Measurements from ENCODE around the gene GIMAP2.
A peak's percentile ranks its signal among the peaks of the same experiment; 100 is the strongest.

The GIMAP2 gene

GRCh38 chr7:150735596-150736358, 50.3 kb downstream of the GIMAP2 start:
- no peak for DNase-seq

DNA sequence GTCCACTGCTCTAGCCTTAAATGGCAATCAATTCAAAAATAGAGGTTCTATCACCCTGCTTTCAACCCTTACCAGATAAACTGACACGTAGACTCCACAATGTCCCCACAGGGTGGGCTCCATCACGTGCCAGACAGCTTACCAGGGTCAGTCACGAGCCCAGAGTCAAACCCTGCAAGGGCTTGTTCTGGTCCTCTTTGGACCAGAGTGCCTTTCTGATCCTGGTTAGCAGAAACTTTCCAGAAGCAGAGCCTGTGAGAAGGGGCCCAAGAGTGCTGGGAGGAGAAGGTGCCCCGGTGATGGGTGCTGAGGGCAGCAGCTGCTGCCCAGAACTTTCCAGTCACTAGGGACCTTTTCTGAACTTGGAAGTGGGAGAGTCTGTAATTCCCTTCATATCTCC, 51.4 kb downstream of the GIMAP2 start:
- no peak for DNase-seq

GRCh38 chr7:150737265-150738055, 52.0 kb downstream of the GIMAP2 start, which contains the start of gene GIMAP5:
GIMAP5 (plus strand) TSS chr7:150737418; CDS start chr7:150740885, 3,467 bp downstream.
- peak; percentile 10 to 42 for DNase-seq

- DNase-seq = no peak
Measured at GRCh38 chr7:150738092-150738491, 52.6 kb downstream of the GIMAP2 start.

GRCh38 chr7:150738591-150739001, 53.1 kb downstream of the GIMAP2 start:
- no peak for DNase-seq

GRCh38 chr7:150739033-150739432, 53.5 kb downstream of the GIMAP2 start:
- DNase-seq = peak in 1 of 2 experiments; percentile 2

DNA sequence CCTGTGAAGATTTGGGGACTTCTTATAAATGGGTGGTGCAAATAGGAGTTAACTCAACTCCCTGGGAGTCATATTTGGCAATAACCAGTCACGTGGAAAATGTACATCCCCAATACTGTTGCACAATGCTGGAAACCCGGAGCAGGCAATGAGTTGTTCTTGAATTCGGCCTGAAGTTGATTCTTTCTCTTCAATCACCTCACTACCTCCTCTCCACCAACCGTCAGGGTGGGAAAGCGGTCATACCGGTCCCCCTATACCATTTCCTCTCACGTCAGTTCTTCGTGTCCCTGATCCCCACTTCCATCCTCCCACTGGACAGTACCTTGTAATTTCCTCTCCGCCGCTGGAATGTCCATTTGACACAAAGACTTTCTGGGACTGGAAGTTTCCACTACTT, 54.5 kb downstream of the GIMAP2 start:
- no peak for DNase-seq

DNA sequence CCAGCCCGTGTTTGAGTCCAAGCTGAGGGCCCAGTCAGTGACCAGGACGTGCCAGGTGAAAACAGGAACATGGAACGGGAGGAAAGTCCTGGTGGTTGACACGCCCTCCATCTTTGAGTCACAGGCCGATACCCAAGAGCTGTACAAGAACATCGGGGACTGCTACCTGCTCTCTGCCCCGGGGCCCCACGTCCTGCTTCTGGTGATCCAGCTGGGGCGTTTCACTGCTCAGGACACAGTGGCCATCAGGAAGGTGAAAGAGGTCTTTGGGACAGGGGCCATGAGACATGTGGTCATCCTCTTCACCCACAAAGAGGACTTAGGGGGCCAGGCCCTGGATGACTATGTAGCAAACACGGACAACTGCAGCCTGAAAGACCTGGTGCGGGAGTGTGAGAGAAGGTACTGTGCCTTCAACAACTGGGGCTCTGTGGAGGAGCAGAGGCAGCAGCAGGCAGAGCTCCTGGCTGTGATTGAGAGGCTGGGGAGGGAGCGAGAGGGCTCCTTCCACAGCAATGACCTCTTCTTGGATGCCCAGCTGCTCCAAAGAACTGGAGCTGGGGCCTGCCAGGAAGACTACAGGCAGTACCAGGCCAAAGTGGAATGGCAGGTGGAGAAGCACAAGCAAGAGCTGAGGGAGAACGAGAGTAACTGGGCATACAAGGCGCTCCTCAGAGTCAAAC, 56.9 kb downstream of the GIMAP2 start:
- no peak for DNase-seq

Measured in AML-193 (cell line).